Uterus (tissue), 2 donors: ENCODE data around the gene C1R.

Experiments
- CTCF ChIP-seq, 4 experiments: fragments of 200-600 bp in 2 of 4; fragments of 450-650 bp in 2 of 4; sonication (generic) in 2 of 4; IDR thresholded peaks; one replicate each; pipeline ENCODE4 v1.5.1; 2016 to 2019; ENCODE audit warnings: antibody characterized with exemption in 4 of 4, mild to moderate bottlenecking in 2 of 4, moderate library complexity in 1 of 4
- POLR2A ChIP-seq, 2 donors: fragments of 450-650 bp; IDR thresholded peaks; one replicate each; pipeline ENCODE4 v1.6.1; 2016; ENCODE audit warnings: antibody characterized with exemption in 2 of 2, mild to moderate bottlenecking in 1 of 2, moderate library complexity in 1 of 2

GRCh38 chr12:7091171-7091570 lies 1.1 kb downstream of the C1R start:
- TF ChIP-seq CTCF (IDR thresholded peaks at IDR 0.05) (no peak), POLR2A (IDR thresholded peaks at IDR 0.05) (no peak)
